ENCODE measurements around the gene AADACL3. TPM values are rescaled to one million over a fixed set of nuclear protein-coding genes. Genes with fewer than 3 reads are reported as not detected.

The AADACL3 gene
- total and polyA plus RNA-seq, 2 of the 8 experiments (the other 6 are each of a cell fraction or from before 2014, with no cell fraction given), result 0.33 to 2.3 TPM

DNA sequence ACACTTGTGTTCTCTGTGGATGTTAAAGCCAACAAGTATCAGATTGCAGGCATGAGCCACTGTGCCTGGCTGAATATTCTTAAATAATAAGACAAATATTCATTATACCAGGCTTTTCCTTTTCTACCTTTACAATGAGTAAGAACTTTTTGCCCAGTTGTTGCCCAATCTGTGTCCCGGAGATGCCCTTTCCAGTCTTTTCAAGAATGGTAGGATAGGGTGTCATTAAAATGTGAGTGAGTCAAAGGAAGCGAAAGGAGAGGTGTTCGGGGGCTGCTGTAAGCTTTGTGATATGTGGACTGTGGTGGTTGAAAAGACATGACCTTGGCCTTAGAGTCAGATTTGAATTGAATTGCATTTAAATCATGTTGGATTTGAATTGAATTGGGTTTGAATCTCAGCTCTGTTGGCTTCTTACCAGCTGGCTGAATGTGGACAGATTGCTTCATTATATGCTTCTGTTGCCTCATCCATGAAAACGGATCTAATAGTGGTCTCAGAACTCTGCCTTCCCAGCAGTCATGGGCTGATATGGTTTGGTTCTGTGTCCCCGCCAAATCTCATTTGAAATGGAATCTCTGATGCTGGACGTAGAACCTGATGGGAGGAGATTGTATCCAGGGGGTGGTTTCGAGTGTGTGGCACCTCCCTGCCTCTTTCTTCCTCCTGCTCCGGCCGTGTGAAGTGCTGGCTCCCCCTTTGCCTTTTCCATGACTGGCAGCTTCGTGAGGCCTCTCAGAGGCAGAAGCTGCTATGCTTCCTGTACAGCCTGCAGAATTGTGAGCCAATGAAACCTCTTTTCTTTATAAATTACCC lies 22.7 kb upstream of the AADACL3 start:
- Histone ChIP-seq H3K9ac (replicated peaks in 1 of 4; ENCODE audit: extremely low read depth in 1 of 4, low read depth in 3 of 4, low read length in 3 of 4) (no peak overlapping the region), H3K27ac (ENCODE audit: low read depth, low read length) (no peak overlapping the region), H2BK12ac (ENCODE audit: low read depth, low read length) (no peak overlapping the region), H4K91ac (replicated peaks; ENCODE audit: insufficient read length, low read length) (no peak overlapping the region), H3K4me2 (ENCODE audit: insufficient read depth in 1 of 2, low read depth in 2 of 2, low read length in 2 of 2) (no peak overlapping the region), H4K20me1 (replicated peaks in 1 of 2; ENCODE audit: control insufficient read depth in 1 of 2, insufficient read depth in 2 of 2, low read length in 2 of 2) (no peaks in the 10 kb centered on the region), H2BK15ac (ENCODE audit: low read length) (no peak overlapping the region), H3K79me2 (ENCODE audit: control insufficient read depth in 1 of 2, insufficient read depth in 2 of 2, low read length in 2 of 2) (no peaks in the 10 kb centered on the region), H3K36me3 (ENCODE audit: control insufficient read depth in 2 of 4, insufficient read depth in 4 of 4, low read length in 3 of 4) (no peaks in the 10 kb centered on the region), H3K79me1 (ENCODE audit: low read depth, low read length) (no peaks in the 10 kb centered on the region), H3K23ac (ENCODE audit: insufficient read length) (no peak overlapping the region), H3K27me3 (replicated peaks in 1 of 4; ENCODE audit: control insufficient read depth in 3 of 4, extremely low read depth in 1 of 4, insufficient read depth in 3 of 4, low read length in 3 of 4) (no peaks in the 10 kb centered on the region), H3K56ac (replicated peaks; ENCODE audit: insufficient read length, low read depth, low read length) (no peak overlapping the region), H3K23me2 (ENCODE audit: low read depth, low read length) (no peaks in the 10 kb centered on the region), H4K8ac (ENCODE audit: extremely low read depth, insufficient read depth, low read length) (no peak overlapping the region), H2AFZ (ENCODE audit: low read length) (peak overlapping the region; percentile 77), H3K4ac (replicated peaks; ENCODE audit: insufficient read length, low read depth, low read length) (no peak overlapping the region), H2BK120ac (replicated peaks; ENCODE audit: low read depth, low read length) (no peak overlapping the region), H3K9me3 (ENCODE audit: insufficient read depth in 2 of 2, low read depth in 1 of 2, low read length in 1 of 2) (no peaks in the 10 kb centered on the region; a peak in 1 of 4 replicates), H2BK5ac (ENCODE audit: low read depth, low read length) (no peak overlapping the region), H3K4me1 (replicated peaks in 1 of 4; ENCODE audit: control insufficient read depth in 3 of 4, insufficient read depth in 4 of 4, low read length in 3 of 4) (no peaks in the 10 kb centered on the region; a peak in 1 of 7 replicates), H3K18ac (ENCODE audit: extremely low read depth, low read length) (no peak overlapping the region), H4K5ac (ENCODE audit: insufficient read length, low read depth, low read length) (no peak overlapping the region), H2BK20ac (ENCODE audit: low read length) (no peak overlapping the region), H3K4me3 (ENCODE audit: extremely low read depth in 1 of 4, insufficient read depth in 2 of 4, low read depth in 3 of 4, low read length in 4 of 4) (no peak overlapping the region), H2AK5ac (ENCODE audit: low read depth, low read length) (no peak overlapping the region), H3K14ac (ENCODE audit: insufficient read length) (no peak overlapping the region)
- ChIA-PET CTCF (ENCODE audit: partially characterized antibody) (interaction anchor here (0.6 to 0.7 kb wide), 2 partner anchors 8 to 50 kb away, joined by 3 read pairs; no protein-coding TSS in a partner anchor), POLR2A (ENCODE audit: partially characterized antibody) (interaction anchor here (0.7 kb wide), 1 partner anchor 13 kb away, joined by 3 read pairs; no protein-coding TSS in a partner anchor)
- DNase-seq (ENCODE audit: low read depth in 1 of 2, low spot score in 2 of 2), result no peak
- WGBS, 2 experiments (ENCODE audit: extremely low coverage in 1 of 2, insufficient coverage in 1 of 2, insufficient read length in 1 of 2, insufficient replicate concordance in 2 of 2, low coverage in 1 of 2, low lambda C conversion rate in 2 of 2, missing lambda C conversion rate in 1 of 2), result 83% methylated on average over 10 of the region's 10 CpGs; no CpG with 5 or more reads in 1 of the 2 experiments
- TF ChIP-seq ASH2L (IDR thresholded peaks at IDR 0.05; ENCODE audit: low read length) (no peak), CEBPB (IDR thresholded peaks at IDR 0.05; ENCODE audit: low read depth, low read length) (peak; percentile 48; the same call in 1 of the 2 replicates)
- FAIRE-seq, result no peak
